ENCODE measurements around the gene TCAP. TPM values are rescaled to one million over a fixed set of nuclear protein-coding genes. Genes with fewer than 3 reads are reported as not detected.

The TCAP gene
- total RNA-seq, 3 donors from 2014 or later (not counting 1 experiment from before 2014, with no cell fraction given): 1.3 to 3.8 (median 2.4) TPM

GRCh38 chr17:39623356-39623950, 41.7 kb upstream of the TCAP start:
- intact Hi-C loops (cut with micrococcal nuclease): loop anchor here (1.0 to 5.0 kb wide), 4 partner anchors 13 to 357 kb away; partner anchors contain the start of genes PNMT, PSMD3, STARD3 and TCAP
- ATAC-seq (peak; percentile 69 to 78 (median 78)), DNase-seq (peak; percentile 87 to 90)
- 6% methylated on average over 16 of the region's 16 CpGs for WGBS (ENCODE audit: insufficient coverage)
- H3K4me3 ChIP-seq (ENCODE audit: low read length): no peak overlapping the region
- peaks cover 18 to 35% of the 10 kb centered on the region in 2 donors for H3K4me1 Mint-ChIP-seq
- H3K27ac ChIP-seq (ENCODE audit: low read length): no peak overlapping the region
- peaks cover 13% of the 10 kb centered on the region for H3K27me3 ChIP-seq (ENCODE audit: control insufficient read depth, insufficient read depth, low read length)
- no peak overlapping the region for H3K4me3 Mint-ChIP-seq
- TF ChIP-seq CTCF (IDR thresholded peaks at IDR 0.05): peak; percentile 95
- H3K36me3 Mint-ChIP-seq: no peaks in the 10 kb centered on the region
- peaks cover 31% of the 10 kb centered on the region for H3K4me1 ChIP-seq (ENCODE audit: control insufficient read depth, insufficient read depth, low read length)
- peaks cover 10 to 26% of the 10 kb centered on the region in 2 donors for H3K27me3 Mint-ChIP-seq (ENCODE audit: low read depth in 2 of 2)
- H3K36me3 ChIP-seq (ENCODE audit: control insufficient read depth, insufficient read depth, low read length): no peaks in the 10 kb centered on the region
- no peak overlapping the region for H3K27ac Mint-ChIP-seq
- H3K9me3 Mint-ChIP-seq: no peaks in the 10 kb centered on the region
- no peaks in the 10 kb centered on the region for H3K9me3 ChIP-seq (ENCODE audit: control insufficient read depth, insufficient read depth, low read length)

GRCh38 chr17:39624313-39624712, 40.8 kb upstream of the TCAP start:
- 89% methylated on average over 8 of the region's 8 CpGs for WGBS (ENCODE audit: insufficient coverage)
- peaks cover 13% of the 10 kb centered on the region for H3K27me3 ChIP-seq (ENCODE audit: control insufficient read depth, insufficient read depth, low read length)
- H3K36me3 Mint-ChIP-seq: no peaks in the 10 kb centered on the region
- ATAC-seq: no peak
- no peak overlapping the region for H3K27ac Mint-ChIP-seq
- H3K27ac ChIP-seq (ENCODE audit: low read length): no peak overlapping the region
- no peaks in the 10 kb centered on the region for H3K9me3 Mint-ChIP-seq
- H3K4me1 Mint-ChIP-seq: peaks cover 16 to 32% of the 10 kb centered on the region in 2 donors
- H3K9me3 ChIP-seq (ENCODE audit: control insufficient read depth, insufficient read depth, low read length): no peaks in the 10 kb centered on the region
- no peaks in the 10 kb centered on the region for H3K36me3 ChIP-seq (ENCODE audit: control insufficient read depth, insufficient read depth, low read length)
- peaks cover 28% of the 10 kb centered on the region for H3K4me1 ChIP-seq (ENCODE audit: control insufficient read depth, insufficient read depth, low read length)
- H3K4me3 Mint-ChIP-seq: no peak overlapping the region
- H3K4me3 ChIP-seq (ENCODE audit: low read length): no peak overlapping the region
- DNase-seq: no peak
- TF ChIP-seq CTCF (IDR thresholded peaks at IDR 0.05): no peak
- peaks cover 10 to 27% of the 10 kb centered on the region in 2 donors for H3K27me3 Mint-ChIP-seq (ENCODE audit: low read depth in 2 of 2)
- intact Hi-C loops (cut with micrococcal nuclease): loop anchor here (5.0 kb wide), 1 partner anchor 43 kb away; the partner anchor contains the start of genes PNMT and TCAP

DNA sequence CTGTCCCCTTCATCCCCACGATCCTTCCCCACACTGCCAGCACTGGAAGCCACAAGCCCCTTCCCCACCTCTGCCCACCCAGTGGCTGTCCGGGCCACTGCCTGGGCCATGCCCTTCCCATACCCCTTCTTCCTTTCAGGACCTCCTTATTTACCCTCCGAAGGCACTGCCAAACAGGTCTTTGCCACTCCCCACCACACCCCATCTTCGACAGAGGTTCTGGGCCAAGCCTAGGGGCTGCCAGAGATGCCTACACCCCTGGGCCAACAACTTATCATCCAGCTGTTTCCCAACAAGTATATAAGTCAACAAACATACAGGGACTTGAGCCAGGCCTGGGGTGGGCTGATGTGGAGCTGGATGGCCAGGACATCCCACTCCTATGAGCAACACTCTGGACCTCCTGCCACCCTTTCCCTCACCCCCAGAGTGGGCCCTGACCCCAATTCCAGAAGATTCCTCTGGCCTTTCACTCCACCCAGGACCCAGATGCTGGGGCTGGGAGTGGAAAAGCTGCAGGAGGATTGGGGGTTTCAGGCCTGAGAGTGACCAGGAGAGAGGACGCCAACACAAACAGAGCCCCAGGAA, 39.9 kb upstream of the TCAP start:
- intact Hi-C loops (cut with micrococcal nuclease): no loop called here
- Mint-ChIP-seq H3K4me3 (no peak overlapping the region), H3K36me3 (no peaks in the 10 kb centered on the region), H3K9me3 (no peaks in the 10 kb centered on the region), H3K4me1 (peaks cover 16 to 32% of the 10 kb centered on the region in 2 donors), H3K27me3 (ENCODE audit: low read depth in 2 of 2) (peaks cover 10 to 25% of the 10 kb centered on the region in 2 donors), H3K27ac (no peak overlapping the region)
- Histone ChIP-seq H3K4me3 (ENCODE audit: low read length) (no peak overlapping the region), H3K27me3 (ENCODE audit: control insufficient read depth, insufficient read depth, low read length) (peaks cover 13% of the 10 kb centered on the region), H3K36me3 (ENCODE audit: control insufficient read depth, insufficient read depth, low read length) (no peaks in the 10 kb centered on the region), H3K9me3 (ENCODE audit: control insufficient read depth, insufficient read depth, low read length) (no peaks in the 10 kb centered on the region), H3K4me1 (ENCODE audit: control insufficient read depth, insufficient read depth, low read length) (peaks cover 28% of the 10 kb centered on the region), H3K27ac (ENCODE audit: low read length) (no peak overlapping the region)
- no peak for TF ChIP-seq CTCF (IDR thresholded peaks at IDR 0.05)
- ATAC-seq: no peak
- 89% methylated on average over 4 of the region's 5 CpGs for WGBS (ENCODE audit: insufficient coverage)
- no peak for DNase-seq

Data from natural killer cell (primary cell).